ENCODE data around the gene USB1.
"Not testable (repeated sequence)": the region's sequence is repeated elsewhere in the genome, so short reads cannot be mapped to it uniquely, and the experiment has no call there.

Gene USB1

DNA sequence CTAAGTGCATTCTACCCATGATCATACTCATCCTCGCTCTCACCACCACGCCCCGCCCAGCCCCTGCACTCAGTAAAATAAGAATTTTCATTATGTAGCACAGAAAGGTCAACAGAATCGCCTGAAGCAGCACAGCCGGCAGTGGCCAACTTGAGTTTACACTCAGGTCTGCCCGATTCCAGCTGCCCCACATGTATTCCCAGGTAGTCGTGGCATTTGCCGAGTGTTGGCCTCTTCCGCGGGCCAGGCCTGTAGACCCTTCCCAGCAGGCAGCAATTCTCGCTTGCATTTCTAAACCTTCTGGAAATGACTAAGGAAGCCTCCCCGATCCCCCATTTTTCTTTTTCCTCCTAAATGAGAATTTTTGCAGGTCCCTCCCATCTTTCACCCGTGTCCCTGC lies 30.9 kb upstream of the USB1 start:
- no peak for DNase-seq (ENCODE audit: low spot score)

DNA sequence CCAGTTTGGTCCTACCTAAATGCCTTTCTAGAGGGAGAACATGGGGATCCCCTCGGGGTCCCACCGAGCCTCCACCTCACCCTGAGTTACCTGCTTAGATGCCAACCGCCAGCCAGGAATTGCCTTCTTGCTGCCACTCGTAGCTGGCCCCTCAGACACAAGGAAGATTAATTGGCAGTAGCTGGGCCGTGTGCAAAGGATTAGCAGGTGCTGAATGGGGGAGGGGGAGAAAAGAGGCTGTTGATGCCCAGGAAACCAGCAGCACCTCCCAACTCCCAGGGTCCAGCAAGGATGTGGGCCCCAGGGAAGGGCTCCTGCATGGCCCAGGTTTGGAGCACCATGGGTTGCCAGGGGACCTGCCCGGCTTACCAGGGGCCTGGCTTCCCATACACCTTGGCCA lies 30.2 kb upstream of the USB1 start, which contains the start of gene CNGB1:
CNGB1 (minus strand) TSS at position 159 of the 400 bp plus-strand sequence. CDS start 3,842 bp downstream, outside the sequence.
- DNase-seq (ENCODE audit: low spot score): no peak

- DNase-seq (ENCODE audit: low spot score): no peak
These were observed 29.4 kb upstream of the USB1 start for GRCh38 chr16:57971848-57972247.

GRCh38 chr16:57972306-57972705 lies 28.9 kb upstream of the USB1 start:
- no peak for DNase-seq (ENCODE audit: low spot score)

DNA sequence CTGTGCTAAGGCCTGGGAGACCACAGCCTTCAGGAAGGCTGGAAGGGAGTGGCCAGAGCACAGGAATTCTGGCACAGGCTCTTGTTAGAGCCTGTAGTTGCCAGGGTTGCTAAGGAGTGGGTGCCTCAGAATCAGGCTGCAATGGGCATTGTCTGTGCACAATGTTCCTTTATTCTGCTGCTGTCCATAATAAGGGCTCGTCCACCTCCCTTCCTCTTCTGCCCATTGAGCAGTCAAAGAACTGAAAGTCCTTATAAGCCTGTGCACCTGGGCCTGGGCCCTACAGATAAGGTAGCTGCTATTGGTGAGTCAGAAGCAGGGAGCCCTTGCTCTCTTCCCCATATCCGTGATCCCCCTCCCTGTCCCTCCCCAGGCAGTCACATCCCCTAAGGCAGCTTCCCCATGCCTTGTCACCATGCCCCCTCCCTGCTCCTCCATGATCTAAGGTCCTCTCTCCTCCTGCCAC lies 24.8 kb upstream of the USB1 start:
- DNase-seq (ENCODE audit: low spot score): no peak

DNA sequence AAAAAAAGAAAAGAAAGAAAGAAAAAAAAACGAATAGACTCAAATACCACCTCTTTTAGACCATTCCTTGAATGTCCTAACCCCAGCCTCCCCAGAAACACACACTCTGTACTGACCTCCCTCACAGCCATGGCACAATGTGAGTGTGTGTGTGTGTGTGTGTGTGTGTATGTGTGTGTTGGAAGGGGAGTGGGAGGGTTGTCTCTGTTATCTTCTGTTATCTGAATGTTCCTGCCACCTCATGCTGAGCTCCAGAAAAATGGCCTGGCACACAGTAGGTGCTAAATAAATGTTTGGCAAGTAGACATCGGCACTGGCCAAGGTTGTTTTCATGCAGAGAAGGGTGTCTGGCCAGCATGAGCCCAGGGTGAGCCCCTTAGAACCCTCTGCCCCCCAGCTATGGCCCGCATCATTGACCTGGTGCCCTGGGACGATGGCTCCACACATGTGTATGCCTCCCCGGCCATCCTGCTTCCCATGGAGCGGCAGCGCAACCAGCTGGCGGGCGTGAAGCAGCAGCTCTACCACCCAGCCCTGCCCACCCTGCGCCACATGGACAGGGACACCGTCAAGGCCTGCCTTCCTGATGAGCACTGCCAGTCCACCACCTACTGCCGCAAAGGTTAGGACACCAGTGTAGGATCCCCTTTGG lies 23.7 kb upstream of the USB1 start:
- no peak for DNase-seq (ENCODE audit: low spot score)

GRCh38 chr16:57978070-57978465 lies 23.1 kb upstream of the USB1 start:
- not testable (repeated sequence) for DNase-seq (ENCODE audit: low spot score)

GRCh38 chr16:57979006-57979585 lies 22.1 kb upstream of the USB1 start:
- no peak for DNase-seq (ENCODE audit: low spot score)

DNA sequence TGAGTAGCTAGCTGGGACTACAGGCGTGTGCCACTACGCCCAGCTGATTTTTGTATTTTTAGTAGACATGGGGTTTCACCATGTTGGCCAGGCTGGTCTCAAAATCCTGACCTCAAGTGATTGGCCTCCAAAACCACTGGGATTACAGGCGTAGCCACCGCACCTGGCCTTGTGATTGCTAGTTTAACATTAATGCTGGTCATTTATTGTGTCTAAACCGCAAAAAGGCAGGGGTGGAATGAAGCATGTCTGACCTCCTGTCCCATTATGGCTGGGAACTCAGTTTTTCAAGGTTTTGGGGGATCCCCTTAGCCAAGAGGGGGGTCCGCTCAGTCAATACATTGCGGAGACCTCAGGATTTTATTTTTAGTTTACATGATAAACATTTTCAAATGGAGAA lies 19.6 kb upstream of the USB1 start:
- no peak for DNase-seq (ENCODE audit: low spot score)

GRCh38 chr16:57982385-57982784 lies 18.8 kb upstream of the USB1 start:
- DNase-seq (ENCODE audit: low spot score): no peak

DNA sequence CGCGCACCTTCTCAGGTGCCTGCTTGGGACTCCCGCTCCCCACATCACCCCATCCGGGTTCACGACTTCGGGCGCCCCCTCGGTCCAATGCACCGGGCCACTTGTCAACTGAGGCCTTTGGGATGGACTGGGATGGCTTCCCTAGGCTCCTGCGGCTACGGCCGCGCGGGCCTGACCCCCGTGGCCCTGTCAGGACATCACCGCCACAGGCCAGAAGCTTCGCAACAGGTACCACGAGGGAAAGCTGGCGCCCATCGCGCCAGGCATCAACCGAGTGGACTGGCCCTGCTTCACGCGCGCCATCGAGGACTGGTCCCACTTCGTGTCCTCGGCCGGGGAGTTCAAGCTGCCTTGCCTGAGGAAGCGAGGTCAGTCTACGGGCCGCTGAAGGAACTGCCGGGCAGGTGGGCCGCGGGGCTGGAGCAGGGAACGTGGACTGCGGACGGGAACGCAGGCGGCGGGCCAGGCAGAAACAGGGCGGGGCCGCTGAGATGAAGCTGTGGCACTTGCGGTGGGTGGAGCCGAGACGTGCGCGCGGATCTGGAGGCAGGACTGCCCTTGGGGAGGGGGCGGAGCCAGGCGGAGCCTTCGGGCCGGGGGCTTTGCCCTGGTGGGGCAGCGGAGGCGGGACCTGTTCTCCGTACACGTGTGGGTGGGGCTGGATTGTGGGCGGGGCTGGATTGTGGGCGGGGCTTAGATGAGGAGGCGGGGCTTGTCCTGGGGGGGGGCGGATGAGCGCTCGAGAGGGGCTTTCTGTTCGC lies 16.6 kb upstream of the USB1 start:
- DNase-seq (ENCODE audit: low spot score): peak; percentile 94

GRCh38 chr16:57985204-57986181 lies 15.7 kb upstream of the USB1 start:
- no peak for DNase-seq (ENCODE audit: low spot score)

GRCh38 chr16:57986196-57986595 lies 15.0 kb upstream of the USB1 start:
- no peak for DNase-seq (ENCODE audit: low spot score)

DNA sequence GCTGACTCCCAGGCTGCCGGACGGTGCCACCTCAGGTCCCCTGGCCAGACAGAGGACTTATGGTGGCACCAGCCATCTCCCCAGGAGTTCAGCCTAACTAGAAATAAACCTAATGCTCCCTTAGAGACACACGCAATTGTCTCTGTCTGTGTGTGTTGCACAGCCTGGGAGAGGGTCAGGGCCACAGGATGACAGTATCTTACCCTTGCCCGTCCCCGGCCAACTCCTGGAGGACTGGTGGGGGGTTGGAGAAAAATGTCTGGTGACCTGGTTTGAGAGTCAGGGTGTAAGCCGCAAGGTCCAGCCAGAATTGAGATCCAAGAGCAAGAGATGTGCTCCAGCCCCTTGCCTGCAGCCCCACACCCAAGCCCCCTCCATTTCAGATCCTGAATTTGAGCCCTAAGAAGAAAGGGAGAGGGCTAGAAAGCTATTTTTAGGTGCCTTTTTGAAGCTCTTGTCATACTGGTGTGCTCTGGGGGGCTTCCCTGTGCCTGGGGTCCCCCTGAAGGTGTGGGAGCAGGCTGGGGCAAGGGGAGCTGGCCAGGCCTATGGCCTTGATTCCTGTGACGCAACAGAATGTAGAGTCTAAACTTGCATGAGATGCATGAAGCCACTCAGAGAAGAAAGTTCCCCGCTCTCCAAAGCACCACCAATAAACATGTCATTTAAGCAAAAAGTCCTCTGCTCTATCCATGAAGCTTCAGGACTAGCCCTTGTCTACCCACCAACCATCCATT lies 13.6 kb upstream of the USB1 start:
- no peak for DNase-seq (ENCODE audit: low spot score)

DNA sequence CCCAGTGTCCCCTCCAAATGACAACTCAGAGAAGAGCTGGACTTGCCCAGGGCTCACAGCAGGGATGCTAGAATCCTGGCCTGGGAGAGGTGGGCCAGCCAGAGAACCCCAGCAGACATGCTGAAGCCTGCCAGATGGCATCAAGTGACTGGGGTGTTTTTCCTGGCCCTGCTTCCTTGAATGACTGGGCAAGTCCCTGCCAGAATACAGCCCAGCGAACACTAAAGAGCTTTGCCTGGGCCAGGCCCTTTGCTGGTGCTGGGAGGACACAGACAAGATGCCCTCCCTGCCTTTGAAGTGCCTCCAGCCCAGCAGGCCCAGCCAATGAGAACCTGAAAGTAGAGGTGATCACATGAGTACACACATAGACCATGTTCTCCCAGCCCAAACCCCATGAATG lies 12.3 kb upstream of the USB1 start:
- no peak for DNase-seq (ENCODE audit: low spot score)

DNA sequence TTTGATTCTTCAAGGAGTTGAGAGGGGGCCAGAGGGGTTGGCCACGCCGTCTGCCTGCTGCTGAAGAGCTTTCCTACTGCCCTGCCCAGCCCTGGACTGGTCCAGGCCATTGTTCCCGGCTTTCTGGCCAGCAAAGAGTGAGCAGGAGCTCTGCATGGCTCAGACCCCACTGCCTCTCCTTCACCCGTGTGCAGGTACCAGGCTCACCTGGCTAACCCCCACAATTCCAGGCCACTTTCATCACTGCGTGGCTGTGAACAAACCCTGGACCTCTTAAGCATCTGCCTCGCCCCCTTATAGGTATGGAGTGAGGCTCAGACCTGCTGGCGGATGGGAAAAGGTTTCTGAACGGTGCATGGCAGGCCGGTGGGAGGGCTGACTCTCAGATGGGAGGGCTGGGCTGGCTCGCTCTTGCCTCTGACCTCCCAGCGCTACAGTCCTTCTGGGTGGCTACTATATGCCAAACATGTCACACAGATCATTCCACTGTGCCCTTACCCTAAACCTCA lies 9.6 kb upstream of the USB1 start:
- DNase-seq (ENCODE audit: low spot score): no peak

DNA sequence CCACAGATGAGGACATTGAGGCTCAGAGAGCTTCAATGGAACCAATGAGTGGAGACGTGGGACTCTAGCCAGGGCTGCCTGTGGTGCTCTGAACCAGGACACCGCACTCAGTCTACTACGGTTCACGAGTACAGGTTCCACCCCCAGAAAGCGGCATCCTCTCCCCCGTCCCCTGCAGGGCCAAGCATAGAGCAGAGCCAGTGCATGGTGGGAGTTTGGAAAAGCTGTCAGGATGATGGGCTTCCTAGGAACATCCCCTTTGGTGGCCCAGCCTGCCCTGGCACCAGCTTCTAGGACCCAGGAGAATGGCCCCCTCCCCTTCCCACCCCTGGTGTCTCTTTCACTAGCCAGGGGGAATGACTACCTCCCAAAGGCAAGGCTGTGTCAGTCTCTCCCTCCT lies 9.1 kb upstream of the USB1 start:
- DNase-seq (ENCODE audit: low spot score): no peak

GRCh38 chr16:57993438-57993837 lies 7.8 kb upstream of the USB1 start:
- DNase-seq (ENCODE audit: low spot score): no peak

- no peak for DNase-seq (ENCODE audit: low spot score)
These were observed 7.3 kb upstream of the USB1 start for GRCh38 chr16:57993897-57994296.

GRCh38 chr16:57994361-57994760 lies 6.8 kb upstream of the USB1 start:
- DNase-seq (ENCODE audit: low spot score): no peak

DNA sequence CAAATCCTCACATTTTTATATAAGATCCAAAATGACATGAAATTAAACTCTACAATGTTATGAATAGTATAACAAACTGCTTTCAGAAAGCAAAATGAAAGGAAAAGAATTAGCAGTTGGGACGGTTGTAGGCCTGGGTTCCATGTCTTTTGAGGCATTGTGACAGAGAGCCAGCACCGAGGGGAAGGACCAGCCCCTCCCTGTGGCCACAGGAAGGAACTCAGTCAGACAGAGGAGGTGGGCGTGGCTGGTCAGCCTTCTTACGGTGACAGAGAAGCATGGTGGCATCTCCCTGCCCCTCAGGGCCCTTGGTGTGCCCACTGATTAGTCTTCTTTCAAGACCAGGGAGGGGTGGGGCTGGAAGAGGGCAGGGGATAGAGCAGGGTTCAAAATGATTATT lies 6.4 kb upstream of the USB1 start:
- peak; percentile 50 for DNase-seq (ENCODE audit: low spot score)
